HG03571 (cell line): Measurements from ENCODE around the gene MAMSTR.
"Not testable (repeated sequence)": the region's sequence is repeated elsewhere in the genome, so short reads cannot be mapped to it uniquely, and the experiment has no call there.

Experiments used
- ATAC-seq: cut with Tn5 transposase; IDR thresholded peaks from one replicate; pipeline ENCODE4 v1.9.1; 2021; ENCODE audit not compliant: unreplicated experiment

Gene MAMSTR

DNA sequence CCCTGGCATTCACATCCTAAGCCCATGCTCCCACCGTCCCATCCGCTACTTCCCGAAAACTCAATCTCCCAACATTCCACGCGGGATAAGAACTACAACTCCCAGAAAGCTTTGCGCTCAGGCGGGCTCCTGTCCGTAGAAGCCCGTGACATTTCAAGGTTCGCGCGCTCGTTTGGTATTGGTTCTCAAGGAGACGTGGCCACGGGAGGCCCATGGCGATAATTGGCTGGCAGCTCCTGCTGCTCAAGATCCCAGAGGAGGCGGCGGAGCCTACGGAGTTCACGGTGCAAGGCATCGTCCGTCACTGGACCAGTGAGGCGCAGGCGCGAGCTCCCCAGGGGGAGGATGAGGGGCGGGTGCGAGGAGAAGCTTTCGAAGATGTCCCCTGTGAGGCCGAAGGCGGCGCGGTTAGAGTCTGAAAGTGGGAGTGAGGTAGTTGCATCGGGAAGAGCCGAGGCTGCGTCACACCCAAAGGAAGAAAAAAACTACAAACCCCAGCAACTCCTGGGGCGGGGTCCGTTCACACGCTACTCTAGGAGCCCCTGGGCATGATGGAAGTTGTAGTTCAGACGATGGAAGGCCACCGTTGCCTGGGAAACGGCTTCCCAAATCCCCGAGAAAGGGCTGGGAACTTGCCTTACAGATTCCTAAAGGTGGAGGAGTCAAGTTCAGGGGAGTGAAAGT, 1.2 kb upstream of the MAMSTR start:
- peak; percentile 63 for ATAC-seq

DNA sequence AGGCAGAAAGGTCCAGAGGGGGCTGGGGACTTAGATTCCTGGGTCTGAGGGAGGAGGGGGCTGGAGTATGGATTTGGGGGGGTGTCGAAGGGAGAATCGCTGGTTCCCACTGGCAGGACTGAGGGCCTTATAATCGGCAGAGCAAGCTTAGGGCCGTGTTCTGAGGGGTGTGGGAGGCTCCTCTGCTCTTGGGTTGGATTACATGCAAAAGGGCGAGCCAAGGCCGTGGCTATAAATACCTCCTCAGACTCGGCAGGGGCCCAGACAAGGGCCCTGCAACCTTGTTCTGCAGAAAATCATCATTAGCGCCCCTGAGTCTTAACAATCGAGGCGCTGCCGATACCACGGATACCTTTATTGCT, 707 bp upstream of the MAMSTR start:
- no peak for ATAC-seq

DNA sequence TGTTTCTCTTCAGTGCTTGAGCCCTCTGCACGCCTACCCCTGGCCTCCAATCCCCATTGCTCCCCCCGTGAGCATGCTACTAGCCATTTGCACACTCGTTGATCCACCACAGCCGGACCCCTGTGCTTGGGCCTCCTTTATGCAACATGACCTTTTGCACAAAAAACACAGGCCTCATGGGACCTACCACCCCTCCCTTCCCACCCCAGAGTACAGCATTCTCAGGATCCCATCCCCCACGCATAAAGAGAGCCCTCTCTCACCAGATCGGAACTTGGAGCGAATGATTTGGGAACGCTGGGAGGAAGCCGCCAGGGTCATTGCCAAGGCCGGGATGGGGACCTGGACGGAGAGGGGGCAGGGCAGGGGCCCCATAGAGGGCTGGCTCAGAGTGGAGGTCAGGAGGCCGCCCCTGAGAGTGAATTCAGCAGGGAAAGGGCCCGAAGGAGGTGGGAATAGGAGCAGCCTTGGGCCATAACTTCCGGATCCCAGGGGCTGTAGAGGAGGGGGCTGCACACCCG, 754 bp downstream of the MAMSTR start:
- ATAC-seq = no peak

DNA sequence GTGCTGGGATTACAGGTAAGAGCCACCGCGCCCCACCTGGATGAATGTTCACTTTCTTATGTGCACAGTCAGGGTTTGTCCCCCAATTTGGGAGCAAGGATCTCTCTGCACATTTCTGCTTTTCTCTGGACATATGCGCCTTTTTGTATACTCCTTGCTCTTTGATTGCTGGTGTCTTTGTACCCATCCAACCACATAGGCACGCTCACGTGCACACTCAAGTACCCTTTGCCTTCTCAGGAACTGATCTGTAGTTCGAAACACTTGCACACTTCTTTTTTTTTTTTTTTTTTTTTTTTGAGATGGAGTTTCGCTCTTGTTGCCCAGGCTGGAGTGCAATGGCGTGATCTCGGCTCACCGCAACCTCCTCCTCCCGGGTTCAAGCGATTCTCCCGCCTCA, 1.4 kb downstream of the MAMSTR start:
- not testable (repeated sequence) for ATAC-seq

DNA sequence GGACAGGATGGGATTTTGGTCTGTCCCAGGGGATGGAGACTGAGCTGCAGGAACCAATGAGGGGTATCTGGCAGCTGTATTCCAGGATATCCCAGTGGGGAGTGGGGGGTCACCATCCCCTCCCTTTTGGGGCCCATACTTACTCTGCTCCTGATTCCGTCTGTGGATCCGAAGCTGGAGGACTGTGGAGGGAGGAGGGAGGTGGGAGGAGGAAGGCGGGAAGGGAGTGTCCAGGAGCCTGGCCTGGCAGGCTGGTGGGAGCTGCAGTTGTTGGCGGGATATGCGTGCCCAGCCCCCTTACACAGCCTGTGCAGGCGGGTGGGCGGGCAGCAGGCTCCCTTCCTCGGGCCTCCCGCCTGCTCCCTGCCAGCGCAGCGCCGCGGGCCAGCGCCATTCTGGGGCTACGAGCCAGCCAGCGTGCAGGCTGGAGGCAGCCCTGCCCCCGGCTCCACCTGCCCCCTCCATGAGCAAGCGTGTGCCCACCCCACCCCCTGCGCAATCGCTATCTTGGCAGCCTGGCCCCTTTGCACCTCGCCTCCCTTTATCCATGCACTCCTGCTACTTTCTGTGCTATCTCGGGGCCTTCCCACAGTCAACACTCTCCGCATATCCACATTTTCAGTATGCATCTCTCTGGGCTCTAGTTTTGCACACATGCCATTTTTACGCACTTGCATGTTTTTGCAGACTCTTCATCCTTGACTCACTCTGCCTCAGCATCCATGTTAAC, 2.8 kb downstream of the MAMSTR start:
- no peak for ATAC-seq

DNA sequence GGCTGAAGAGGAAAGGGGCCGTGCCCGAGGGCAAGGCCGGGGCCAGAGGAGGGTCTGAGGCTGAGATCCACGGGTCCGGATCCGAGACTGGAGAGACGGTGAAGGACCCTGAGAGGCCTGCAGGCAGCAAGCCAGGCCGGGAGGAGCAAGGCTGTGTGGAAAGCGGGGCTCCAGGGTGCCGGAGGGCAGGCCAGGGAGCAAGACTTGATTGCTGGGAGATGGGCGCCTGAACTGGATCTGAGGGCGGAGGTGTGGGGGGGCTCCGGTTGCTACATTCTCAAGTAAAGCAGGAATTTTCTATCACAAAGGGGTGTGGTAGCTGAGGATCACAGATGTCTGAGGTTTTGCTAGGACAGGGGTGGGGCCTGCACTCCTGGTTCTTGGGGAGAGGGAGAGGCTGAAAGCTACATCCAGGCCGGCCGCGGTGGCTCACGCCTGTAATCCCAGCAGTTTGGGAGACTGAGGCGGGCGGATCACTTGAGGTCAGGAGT, 3.8 kb downstream of the MAMSTR start:
- no peak for ATAC-seq

DNA sequence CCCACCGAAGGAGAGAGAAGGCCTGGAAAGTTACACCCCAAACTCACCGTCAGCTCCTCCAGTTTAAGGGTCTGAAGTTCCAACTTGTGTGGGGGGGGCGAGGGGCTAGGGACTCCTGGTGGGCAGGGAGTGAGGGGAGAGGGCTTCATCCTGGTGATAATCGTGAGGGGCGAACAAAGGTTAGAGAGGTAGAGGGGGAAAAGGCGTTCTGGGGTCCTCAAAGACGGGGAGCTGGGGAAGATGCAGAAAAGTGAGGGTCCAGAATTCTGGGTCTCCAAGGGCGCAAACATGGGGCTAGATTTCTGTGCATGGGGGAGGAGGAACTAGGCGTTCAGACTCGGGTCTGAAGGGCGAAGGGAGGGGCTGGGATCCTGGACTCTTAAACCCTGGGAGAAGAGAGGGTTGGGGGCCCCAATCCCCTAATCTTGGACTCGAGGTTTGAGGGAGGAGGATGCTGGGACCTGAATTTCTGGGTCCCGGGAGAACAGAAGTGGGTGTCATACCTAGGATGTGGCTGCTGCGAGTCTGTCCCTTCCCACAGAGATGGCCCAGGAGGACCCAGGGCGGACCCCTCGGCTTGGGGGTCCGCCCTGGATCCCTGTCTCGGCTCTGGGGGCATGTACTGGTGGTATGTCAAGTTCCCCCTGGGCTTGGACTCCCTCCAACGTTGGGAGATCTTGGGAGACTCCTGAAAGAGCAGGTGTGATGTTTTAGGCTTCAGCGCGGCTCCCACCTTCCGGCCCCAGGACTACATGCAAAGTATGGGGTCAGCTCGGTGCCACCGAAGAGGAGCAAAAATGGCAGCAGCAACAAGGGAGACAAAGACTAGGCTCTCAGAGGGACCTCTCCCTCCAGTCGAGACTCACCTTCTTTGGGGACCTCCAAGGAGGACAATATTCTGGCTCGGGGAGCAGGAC, 4.5 kb downstream of the MAMSTR start:
- ATAC-seq = no peak

DNA sequence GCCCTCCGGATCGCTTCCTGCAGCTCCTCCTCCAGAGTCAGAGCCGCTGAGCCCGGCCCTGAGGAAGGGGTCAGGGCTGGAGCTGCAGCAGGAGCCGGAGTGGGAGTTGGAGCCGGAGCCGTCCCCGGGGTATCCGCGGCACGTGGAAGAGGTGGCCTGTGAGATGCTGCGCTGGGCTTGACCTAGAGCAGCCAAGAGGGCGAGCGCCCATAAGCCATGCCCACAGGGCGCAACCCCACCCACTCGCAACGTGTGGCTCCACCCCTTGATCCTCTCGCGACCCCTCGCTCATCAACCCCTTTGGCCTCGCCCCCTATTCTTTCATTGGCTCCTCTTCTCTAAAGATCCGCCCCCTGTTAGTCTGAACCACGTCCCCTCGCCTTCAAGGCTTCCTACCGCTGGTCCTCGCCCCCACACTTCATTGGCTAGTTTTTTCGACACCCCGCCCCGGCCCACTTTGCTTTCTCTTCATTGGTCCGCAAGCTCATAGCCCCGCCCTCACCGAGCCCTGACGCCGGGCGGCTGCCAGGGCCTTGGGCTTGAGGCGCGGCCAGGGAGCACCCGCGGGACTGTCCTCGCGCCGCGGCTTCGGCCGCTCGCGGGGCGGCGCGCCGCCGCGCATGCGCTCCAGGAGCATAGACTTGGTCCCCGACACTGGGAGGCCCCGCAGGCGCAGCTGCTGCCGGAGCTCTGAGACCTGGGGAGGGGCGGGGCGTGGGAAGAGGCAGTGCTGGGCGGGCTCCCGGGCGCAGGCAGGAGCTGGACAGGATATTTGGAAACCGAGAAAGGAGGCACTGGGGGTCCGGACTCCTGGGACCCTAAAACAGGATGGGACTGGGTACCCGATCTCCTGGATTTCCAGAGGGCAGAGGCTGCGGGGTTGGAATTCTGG, 5.4 kb downstream of the MAMSTR start:
- peak; percentile 77 for ATAC-seq

DNA sequence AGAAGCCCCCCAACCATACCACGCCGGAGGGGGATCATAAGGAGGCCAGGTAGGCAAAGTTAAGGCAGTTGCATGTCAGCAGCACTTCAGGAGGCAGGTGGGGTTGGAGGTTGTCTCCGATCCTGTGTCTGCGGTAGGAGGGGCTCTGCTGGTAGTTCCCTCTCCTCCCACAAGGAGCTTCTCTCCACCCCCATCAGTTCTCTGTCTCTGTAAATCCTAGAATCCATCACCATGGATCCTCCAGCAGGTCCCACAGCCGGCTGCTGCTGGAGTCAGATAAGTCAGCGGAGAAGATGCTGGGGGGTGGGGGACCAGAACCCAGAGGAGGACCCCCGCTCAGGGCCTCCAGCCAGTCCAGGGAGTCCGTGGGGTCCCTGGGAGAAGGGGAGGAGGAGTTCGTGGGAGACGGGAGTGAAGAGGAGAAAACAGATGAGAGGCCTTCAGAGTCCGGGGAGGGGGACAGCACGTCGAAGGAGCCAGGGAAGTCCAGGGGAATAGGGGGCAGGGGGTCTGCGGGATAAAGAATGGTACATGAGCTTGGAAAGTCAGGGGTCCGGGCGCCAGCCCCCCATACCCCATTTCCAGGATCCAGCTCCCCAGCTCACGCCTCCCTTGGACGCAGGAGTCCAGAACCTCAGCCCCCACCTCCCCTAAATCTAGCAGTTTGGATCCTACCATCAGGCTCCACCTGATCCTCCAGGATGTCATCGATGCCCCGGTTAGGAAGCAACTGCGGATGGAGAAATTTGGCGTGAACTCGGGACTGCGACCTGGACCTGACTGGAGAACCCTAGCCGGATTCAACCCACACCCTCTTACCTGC, 6.3 kb downstream of the MAMSTR start:
- ATAC-seq = no peak

DNA sequence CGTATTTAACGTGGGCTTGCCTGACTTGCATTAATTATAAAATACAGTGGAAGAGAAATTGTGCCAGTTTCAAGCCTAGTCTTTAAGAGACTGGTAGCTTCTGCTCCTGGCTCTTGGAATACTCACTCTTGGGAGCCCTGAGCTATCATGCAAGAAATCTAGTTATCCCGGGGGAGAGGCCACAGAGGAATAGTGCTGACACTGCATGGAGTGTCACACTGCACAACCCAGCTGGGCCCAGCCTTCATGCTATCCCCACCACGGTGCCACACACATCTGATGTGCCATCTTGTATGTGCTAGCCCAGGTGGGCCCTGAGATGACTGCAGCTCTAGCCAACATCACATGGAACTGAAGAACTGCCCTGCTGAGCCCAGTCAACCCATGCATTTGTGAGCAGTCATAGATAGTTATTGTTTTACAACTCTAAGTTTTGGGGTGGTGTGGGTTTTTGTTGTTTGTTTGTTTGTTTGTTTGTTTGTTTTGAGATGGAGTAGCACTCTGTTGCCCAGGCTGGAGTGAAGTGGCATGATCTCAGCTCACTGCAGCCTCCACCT, 8.3 kb downstream of the MAMSTR start:
- ATAC-seq = no peak

DNA sequence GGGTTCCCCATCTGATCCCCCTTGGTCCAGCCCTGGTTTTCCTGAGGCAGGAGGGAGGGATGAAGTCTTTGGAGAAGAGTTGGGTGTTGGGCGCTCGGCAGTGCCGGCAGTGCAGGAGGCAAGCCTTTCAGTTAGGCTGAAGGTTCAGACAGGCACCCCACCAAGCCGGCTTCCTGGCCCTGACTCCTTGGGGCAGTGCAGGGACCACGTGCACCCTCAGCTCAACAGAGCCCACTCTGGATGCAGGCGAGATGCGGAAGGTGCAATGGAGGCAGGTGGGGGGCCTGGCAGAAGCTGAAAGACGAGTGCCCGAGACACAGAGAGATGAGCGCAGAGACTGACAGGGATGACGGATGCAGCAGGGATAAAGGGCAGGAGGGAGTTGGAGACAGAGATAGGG, 11.1 kb downstream of the MAMSTR start:
- no peak for ATAC-seq

DNA sequence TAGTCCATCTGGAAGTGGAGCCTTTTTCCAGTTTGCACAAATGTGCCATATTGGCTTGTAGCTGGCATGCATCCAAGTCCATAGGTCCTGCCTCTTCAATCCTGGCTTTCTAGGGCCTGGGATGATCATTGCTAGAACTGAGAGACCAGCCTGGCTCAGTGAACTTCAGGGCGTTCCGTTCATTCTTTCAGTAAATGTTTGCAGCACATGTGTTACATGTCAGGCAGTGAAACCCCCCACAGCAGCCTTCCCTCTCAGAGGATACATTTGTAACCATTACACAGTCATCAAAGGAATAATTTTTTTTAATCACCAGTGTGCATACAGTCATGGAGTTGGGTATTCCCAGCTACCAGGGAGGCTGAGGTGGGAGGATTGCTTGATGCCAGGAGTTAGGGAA, 14.1 kb downstream of the MAMSTR start:
- ATAC-seq = no peak

DNA sequence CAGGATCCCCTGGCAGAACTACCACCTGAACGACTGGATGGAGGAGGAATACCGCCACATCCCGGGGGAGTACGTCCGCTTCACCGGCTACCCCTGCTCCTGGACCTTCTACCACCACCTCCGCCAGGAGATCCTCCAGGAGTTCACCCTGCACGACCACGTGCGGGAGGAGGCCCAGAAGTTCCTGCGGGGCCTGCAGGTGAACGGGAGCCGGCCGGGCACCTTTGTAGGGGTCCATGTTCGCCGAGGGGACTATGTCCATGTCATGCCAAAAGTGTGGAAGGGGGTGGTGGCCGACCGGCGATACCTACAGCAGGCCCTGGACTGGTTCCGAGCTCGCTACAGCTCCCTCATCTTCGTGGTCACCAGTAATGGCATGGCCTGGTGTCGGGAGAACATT, 16.2 kb downstream of the MAMSTR start:
- no peak for ATAC-seq

DNA sequence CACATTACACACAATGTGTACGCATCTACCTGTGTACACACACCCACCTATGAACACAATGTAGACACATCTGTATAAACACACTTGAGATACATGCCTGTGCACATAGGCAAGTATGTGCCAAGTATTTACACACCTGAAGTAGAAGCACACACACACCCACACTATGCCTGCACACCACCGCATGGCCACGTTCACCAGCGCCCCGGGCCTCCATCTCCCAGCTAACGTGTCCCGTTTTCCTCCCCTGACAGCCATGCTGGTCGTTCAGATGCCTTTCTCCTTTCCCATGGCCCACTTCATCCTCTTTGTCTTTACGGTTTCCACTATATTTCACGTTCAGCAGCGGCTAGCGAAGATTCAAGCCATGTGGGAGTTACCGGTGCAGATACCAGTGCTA, 16.8 kb downstream of the MAMSTR start:
- ATAC-seq = no peak

DNA sequence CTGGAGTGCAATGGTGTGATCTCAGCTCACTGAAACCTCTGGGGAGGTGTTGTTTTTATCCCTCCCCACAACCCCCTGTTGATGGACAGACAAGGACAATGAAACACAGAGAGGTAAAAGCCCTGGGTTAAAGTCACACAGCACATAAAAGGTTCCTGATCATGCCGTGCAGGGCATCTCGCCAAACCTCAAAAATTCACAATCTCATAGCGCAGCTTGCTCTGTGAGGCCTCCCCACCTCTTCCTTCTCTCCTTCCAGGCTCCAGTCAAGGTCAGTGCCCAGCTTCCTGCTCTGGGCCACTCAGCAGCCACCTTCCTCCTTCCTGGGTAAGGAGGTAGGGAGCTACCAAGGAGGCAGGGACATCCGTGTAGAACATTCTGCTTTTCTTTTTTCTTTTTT, 21.5 kb downstream of the MAMSTR start:
- no peak for ATAC-seq

DNA sequence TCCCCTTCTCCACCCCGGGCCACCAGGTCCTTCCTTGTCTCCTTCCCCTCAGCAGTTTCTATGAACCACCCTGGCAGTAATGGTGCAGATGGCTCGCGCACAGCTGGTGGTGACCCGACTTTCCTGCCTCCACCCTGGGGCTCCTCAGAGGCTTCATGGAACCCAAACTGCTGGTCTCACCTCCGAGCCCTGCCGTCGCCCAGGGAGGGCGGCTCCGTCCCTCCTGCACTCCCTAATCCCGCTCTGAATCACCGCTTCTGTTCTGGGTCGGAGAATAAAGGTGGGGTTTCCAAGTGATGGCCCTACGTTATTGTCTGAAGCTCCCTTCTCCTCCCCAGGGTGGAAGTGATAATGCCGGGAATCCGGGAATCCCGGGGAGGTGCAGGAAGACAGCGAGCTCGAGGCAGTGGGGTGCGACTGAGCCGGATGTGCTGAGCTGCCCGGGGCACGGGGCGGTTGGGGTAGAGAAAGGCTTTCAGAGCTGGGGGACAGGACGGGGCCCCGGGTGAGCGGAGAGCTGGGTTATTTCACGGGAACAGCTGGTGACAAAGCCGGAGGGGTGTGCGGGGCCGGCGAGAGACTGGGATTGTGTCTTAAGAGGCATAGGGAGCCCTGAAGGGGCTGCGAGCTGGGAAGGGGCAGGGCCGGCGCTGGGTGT, 23.0 kb downstream of the MAMSTR start:
- no peak for ATAC-seq

DNA sequence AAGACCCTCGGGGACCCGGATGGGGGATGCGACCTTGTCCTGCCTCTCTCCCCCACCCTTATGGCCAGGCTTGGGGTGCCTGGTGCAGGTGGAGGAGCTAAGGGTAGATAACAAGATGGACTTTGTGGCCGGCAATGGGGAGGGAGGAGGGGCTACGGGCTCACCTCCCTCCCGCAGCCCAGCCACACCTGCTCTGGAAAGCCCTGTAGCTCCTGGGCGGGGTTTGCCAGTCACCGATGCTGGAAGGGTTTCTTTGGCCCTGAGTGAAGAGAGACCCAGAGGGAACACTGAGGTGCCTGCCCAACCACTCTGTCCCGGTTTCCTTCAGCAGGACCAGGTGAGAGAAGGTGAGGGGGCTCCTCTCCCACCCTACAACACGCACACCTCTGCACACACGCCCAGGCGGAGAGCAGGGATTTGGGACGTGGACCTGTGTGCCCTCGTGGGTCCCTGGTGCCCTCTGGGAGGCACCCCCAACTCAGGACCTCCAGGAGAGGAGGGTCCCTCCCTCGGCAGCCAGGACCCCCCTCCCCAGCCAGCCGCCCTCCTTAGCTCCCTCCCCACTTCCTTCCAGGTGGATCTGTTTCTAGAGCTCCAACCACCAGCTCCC, 23.7 kb downstream of the MAMSTR start, which contains the start of gene FUT2:
TSS of gene FUT2 (plus strand) at position 229 of the 610 bp plus-strand sequence. CDS start 6,986 bp downstream, outside the sequence.
- no peak for ATAC-seq

DNA sequence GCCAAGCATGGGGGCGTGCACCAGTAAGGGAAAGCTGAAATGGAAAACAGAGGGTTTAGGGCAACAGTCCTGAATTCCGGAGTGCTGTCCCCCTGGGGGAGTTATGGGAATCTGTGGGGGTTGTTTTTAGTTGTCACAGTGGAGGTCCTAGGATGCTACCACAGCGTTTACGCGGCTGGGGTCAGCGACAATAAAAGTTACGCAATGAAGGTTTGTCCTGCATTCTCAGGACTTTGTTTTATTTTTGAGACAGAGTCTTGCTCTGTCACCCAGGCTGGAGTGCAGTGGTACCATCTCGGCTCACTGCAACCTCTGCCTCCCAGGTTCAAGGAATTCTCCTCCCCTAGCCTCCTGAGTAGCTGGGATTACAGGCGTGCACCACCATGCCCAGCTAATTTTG, 25.9 kb downstream of the MAMSTR start:
- not testable (repeated sequence) for ATAC-seq
